GM19035 (cell line): Measurements from ENCODE around the gene ACSM3.
A peak's percentile ranks its signal among the peaks of the same experiment; 100 is the strongest.

Experiments
- ATAC-seq: cut with Tn5 transposase; IDR thresholded peaks from one replicate; pipeline ENCODE4 v1.9.1; 2021; ENCODE audit not compliant: unreplicated experiment

ACSM3 gene

GRCh38 chr16:20803561-20804214, 39.9 kb downstream of the ACSM3 start:
- ATAC-seq: no peak

GRCh38 chr16:20805684-20806167, 41.9 kb downstream of the ACSM3 start:
- peak; percentile 23 for ATAC-seq

GRCh38 chr16:20806168-20807050, 42.6 kb downstream of the ACSM3 start, which contains the start of the genes ERI2 and REXO5:
TSS of gene ERI2 (minus strand) at chr16:20806472. CDS start at chr16:20806430, 42 bp downstream.
TSS of gene REXO5 (plus strand) at chr16:20806527. CDS start at chr16:20806954, 427 bp downstream.
- peak; percentile 76 for ATAC-seq

GRCh38 chr16:20807862-20808261, 44.0 kb downstream of the ACSM3 start:
- no peak for ATAC-seq

- no peak for ATAC-seq
Measured at GRCh38 chr16:20811889-20812439, 48.1 kb downstream of the ACSM3 start.

- ATAC-seq: no peak
Measured at GRCh38 chr16:20812510-20812909, 48.7 kb downstream of the ACSM3 start.

- ATAC-seq: no peak
Measured at GRCh38 chr16:20814784-20815183, 51.0 kb downstream of the ACSM3 start.

- ATAC-seq: no peak
Measured at GRCh38 chr16:20818929-20819585, 55.2 kb downstream of the ACSM3 start.

- ATAC-seq: no peak
Measured at GRCh38 chr16:20821682-20822081, 57.9 kb downstream of the ACSM3 start.

- ATAC-seq: no peak
Measured at GRCh38 chr16:20822521-20823325, 58.9 kb downstream of the ACSM3 start.

GRCh38 chr16:20826039-20826566, 62.3 kb downstream of the ACSM3 start:
- no peak for ATAC-seq

GRCh38 chr16:20829536-20829935, 65.7 kb downstream of the ACSM3 start:
- no peak for ATAC-seq

- ATAC-seq: no peak
Measured at GRCh38 chr16:20830372-20830771, 66.6 kb downstream of the ACSM3 start.

- no peak for ATAC-seq
Measured at GRCh38 chr16:20833086-20833485, 69.3 kb downstream of the ACSM3 start.

- no peak for ATAC-seq
Measured at GRCh38 chr16:20838240-20838639, 74.4 kb downstream of the ACSM3 start.

- no peak for ATAC-seq
Measured at GRCh38 chr16:20839504-20839903, 75.7 kb downstream of the ACSM3 start.

- no peak for ATAC-seq
Measured at GRCh38 chr16:20844054-20844453, 80.2 kb downstream of the ACSM3 start.

GRCh38 chr16:20844588-20844987, 80.8 kb downstream of the ACSM3 start:
- no peak for ATAC-seq

- ATAC-seq: no peak
Measured at GRCh38 chr16:20846030-20846429, 82.2 kb downstream of the ACSM3 start.

GRCh38 chr16:20846551-20846950, 82.7 kb downstream of the ACSM3 start:
- ATAC-seq: no peak
